Natural killer cell (primary cell): ENCODE data around the gene EIF1AY. TPM values are rescaled to one million over a fixed set of nuclear protein-coding genes. Genes with fewer than 3 reads are reported as not detected.
"Not testable (repeated sequence)": the region's sequence is repeated elsewhere in the genome, so short reads cannot be mapped to it uniquely, and the experiment has no call there.

Source experiments
- ATAC-seq, 3 donors: fragments of 150-1000 bp in 2 of 3; fragments of 200-7000 bp in 1 of 3; cut with Tn5 transposase; 1 replicate in 1 of 3; 2 replicates in 2 of 3; pipeline ENCODE4 v1.10.0; 2021; ENCODE audit warnings: mild to moderate bottlenecking in 2 of 3, moderate library complexity in 2 of 3
- DNase-seq, 2 donors: peaks; one replicate each; pipeline versions ENCODE4 v3.0.0 to v3.0.0-alpha.2; 2013 to 2021; ENCODE audit warnings: mixed read lengths in 1 of 2
- H3K27ac ChIP-seq: one replicate; pipeline ENCODE4 v1.5.1; 2013; ENCODE audit warnings: mild to moderate bottlenecking, low read length
- H3K27me3 ChIP-seq: one replicate; pipeline ENCODE4 v1.6.1; 2013; ENCODE audit warnings: low read length; ENCODE audit not compliant: control insufficient read depth, insufficient read depth
- H3K36me3 ChIP-seq: one replicate; pipeline ENCODE4 v1.6.1; 2013; ENCODE audit warnings: low read length; ENCODE audit not compliant: control insufficient read depth, insufficient read depth
- H3K4me1 ChIP-seq: one replicate; pipeline ENCODE4 v1.6.1; 2013; ENCODE audit warnings: low read length; ENCODE audit not compliant: control insufficient read depth, insufficient read depth
- H3K4me3 ChIP-seq: one replicate; pipeline ENCODE4 v1.5.1; 2013; ENCODE audit warnings: low read length
- H3K9me3 ChIP-seq: one replicate; pipeline ENCODE4 v1.6.1; 2013; ENCODE audit warnings: low read length; ENCODE audit not compliant: control insufficient read depth, insufficient read depth
- H3K27ac Mint-ChIP-seq, 2 donors: one replicate each; pipeline ENCODE4 v1.8.0; 2022; ENCODE audit warnings: mild to moderate bottlenecking in 2 of 2, mixed read lengths in 2 of 2, moderate library complexity in 1 of 2
- H3K27me3 Mint-ChIP-seq, 2 donors: one replicate each; pipeline ENCODE4 v1.8.0; 2022; ENCODE audit warnings: low read depth in 2 of 2, mixed read lengths in 2 of 2
- H3K36me3 Mint-ChIP-seq: one replicate; pipeline ENCODE4 v1.8.0; 2022; ENCODE audit warnings: mixed read lengths
- H3K4me1 Mint-ChIP-seq, 2 donors: one replicate each; pipeline ENCODE4 v1.8.0; 2022; ENCODE audit warnings: mixed read lengths in 2 of 2
- H3K4me3 Mint-ChIP-seq: one replicate; pipeline ENCODE4 v1.8.0; 2022; ENCODE audit warnings: mild to moderate bottlenecking, moderate library complexity, mixed read lengths
- H3K9me3 Mint-ChIP-seq, 2 donors: one replicate each; pipeline ENCODE4 v1.8.0; 2022; ENCODE audit warnings: mixed read lengths in 2 of 2
- CTCF ChIP-seq: fragments of 200-600 bp; IDR thresholded peaks from one replicate; pipeline ENCODE4 v1.8.0; 2022; ENCODE audit warnings: antibody characterized with exemption
- WGBS: methylation state at CpG from one replicate; pipeline ENCODE4 v1.1.7; 2013; ENCODE audit warnings: missing lambda C conversion rate; ENCODE audit not compliant: insufficient coverage; 5-methylcytosine and 5-hydroxymethylcytosine counted together
- intact Hi-C: fragments of 100-400 bp; cut with micrococcal nuclease; formaldehyde crosslinking; loops from one replicate; pipeline ENCODE4 v1.14.2; 2022
- total RNA-seq, 4 donors: library from RNA; stranded (reverse); fragments of 120-200 nt in 1 of 4; gene quantifications; one replicate each; pipeline versions ENCODE4 v1.2.3 to v1.2.4, GENCODE V29; 2013 to 2022

Gene EIF1AY
- total RNA-seq, 3 donors from 2014 or later (not counting 1 experiment from before 2014, with no cell fraction given): 18.8 to 22.3 TPM; not detected in 1

- H3K36me3 Mint-ChIP-seq: no peaks in the 10 kb centered on the region
- no peak overlapping the region for H3K4me3 ChIP-seq
- H3K4me3 Mint-ChIP-seq: no peak overlapping the region
- H3K27me3 ChIP-seq: no peaks in the 10 kb centered on the region
- H3K4me1 ChIP-seq: no peaks in the 10 kb centered on the region
- H3K9me3 ChIP-seq: no peaks in the 10 kb centered on the region
- ATAC-seq: no peak
- H3K9me3 Mint-ChIP-seq: no peaks in the 10 kb centered on the region
- no peak for TF ChIP-seq CTCF
- H3K27ac ChIP-seq: no peak overlapping the region
- H3K27ac Mint-ChIP-seq: no peak overlapping the region
- no peak for DNase-seq
- intact Hi-C loops: no loop called here
- WGBS: 67% methylated on average over 1 of the region's 1 CpG
- H3K36me3 ChIP-seq: no peaks in the 10 kb centered on the region
- no peaks in the 10 kb centered on the region for H3K4me1 Mint-ChIP-seq
- no peaks in the 10 kb centered on the region for H3K27me3 Mint-ChIP-seq
Measured at GRCh38 chrY:20544451-20544960, 31.1 kb upstream of the EIF1AY start.

GRCh38 chrY:20546071-20546470, 29.5 kb upstream of the EIF1AY start:
- intact Hi-C loops: no loop called here
- no peak for TF ChIP-seq CTCF
- Histone ChIP-seq H3K4me3 (no peak overlapping the region), H3K27me3 (no peaks in the 10 kb centered on the region), H3K9me3 (no peaks in the 10 kb centered on the region), H3K27ac (no peak overlapping the region), H3K36me3 (no peaks in the 10 kb centered on the region), H3K4me1 (no peaks in the 10 kb centered on the region)
- Mint-ChIP-seq H3K4me3 (no peak overlapping the region), H3K27me3 (no peaks in the 10 kb centered on the region), H3K9me3 (no peaks in the 10 kb centered on the region), H3K4me1 (no peaks in the 10 kb centered on the region), H3K27ac (no peak overlapping the region), H3K36me3 (no peaks in the 10 kb centered on the region)
- ATAC-seq (no peak), DNase-seq (no peak)
- WGBS: 100% methylated on average over 1 of the region's 2 CpGs

- no peaks in the 10 kb centered on the region for H3K27me3 ChIP-seq
- no peaks in the 10 kb centered on the region for H3K9me3 ChIP-seq
- H3K4me1 Mint-ChIP-seq: no peaks in the 10 kb centered on the region
- WGBS: no CpG with 5 or more reads among the region's 1 CpG
- no peak overlapping the region for H3K4me3 ChIP-seq
- no peaks in the 10 kb centered on the region for H3K9me3 Mint-ChIP-seq
- ATAC-seq: no peak
- no peaks in the 10 kb centered on the region for H3K4me1 ChIP-seq
- H3K27ac ChIP-seq: no peak overlapping the region
- H3K27me3 Mint-ChIP-seq: no peaks in the 10 kb centered on the region
- H3K4me3 Mint-ChIP-seq: no peak overlapping the region
- no peak overlapping the region for H3K27ac Mint-ChIP-seq
- no peak for DNase-seq
- TF ChIP-seq CTCF: no peak
- no peaks in the 10 kb centered on the region for H3K36me3 ChIP-seq
- intact Hi-C loops: no loop called here
- H3K36me3 Mint-ChIP-seq: no peaks in the 10 kb centered on the region
Measured at GRCh38 chrY:20549289-20549688, 26.3 kb upstream of the EIF1AY start.

- H3K27me3 ChIP-seq: no peaks in the 10 kb centered on the region
- H3K36me3 ChIP-seq: no peaks in the 10 kb centered on the region
- no peaks in the 10 kb centered on the region for H3K4me1 ChIP-seq
- H3K4me3 ChIP-seq: no peak overlapping the region
- DNase-seq: no peak
- no peak overlapping the region for H3K27ac ChIP-seq
- H3K9me3 ChIP-seq: no peaks in the 10 kb centered on the region
- Mint-ChIP-seq H3K27ac (no peak overlapping the region), H3K9me3 (no peaks in the 10 kb centered on the region), H3K4me3 (no peak overlapping the region), H3K4me1 (no peaks in the 10 kb centered on the region), H3K36me3 (no peaks in the 10 kb centered on the region), H3K27me3 (no peaks in the 10 kb centered on the region)
- intact Hi-C loops: no loop called here
- 97% methylated on average over 21 of the region's 28 CpGs for WGBS
- no peak for TF ChIP-seq CTCF
- ATAC-seq: no peak
Measured at GRCh38 chrY:20551840-20552239, 23.7 kb upstream of the EIF1AY start.

- H3K9me3 ChIP-seq, H3K36me3 ChIP-seq, ATAC-seq, H3K27me3 ChIP-seq, intact Hi-C loops, H3K4me1 Mint-ChIP-seq, H3K27ac ChIP-seq, H3K4me3 Mint-ChIP-seq, H3K27me3 Mint-ChIP-seq, DNase-seq, H3K36me3 Mint-ChIP-seq, H3K4me3 ChIP-seq, H3K27ac Mint-ChIP-seq, H3K9me3 Mint-ChIP-seq, H3K4me1 ChIP-seq: not testable (repeated sequence)
- 97% methylated on average over 4 of the region's 10 CpGs for WGBS
Measured at GRCh38 chrY:20552764-20553323, 22.7 kb upstream of the EIF1AY start.
